Fibroblast of upper back skin (primary cell): Measurements from ENCODE around the gene ABCB11.
A peak's percentile ranks its signal among the peaks of the same experiment; 100 is the strongest.
"Not testable (repeated sequence)": the region's sequence is repeated elsewhere in the genome, so short reads cannot be mapped to it uniquely, and the experiment has no call there.

ENCODE experiments used
- DNase-seq: peaks from one replicate; pipeline ENCODE4 v3.0.0-alpha.2; 2013

The ABCB11 gene

DNA sequence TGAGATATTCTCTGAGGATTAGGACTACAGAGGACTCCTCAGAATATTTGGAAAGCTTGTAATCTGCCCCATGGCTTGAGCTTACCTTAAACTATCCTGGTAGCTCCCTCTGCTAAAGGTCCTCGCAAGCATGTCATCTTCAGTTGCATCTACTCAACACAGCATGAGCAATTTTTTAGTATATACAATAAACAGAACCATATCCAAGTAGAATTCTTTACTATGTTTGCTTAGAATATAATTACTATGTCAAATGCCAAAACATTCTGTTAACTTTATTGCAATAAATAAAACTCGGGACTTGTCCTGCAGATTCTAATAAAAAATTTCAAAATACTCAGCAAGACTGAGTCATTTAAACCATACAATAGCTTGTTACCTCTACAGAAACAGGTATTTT, 62.8 kb downstream of the ABCB11 start:
- DNase-seq, result no peak

DNA sequence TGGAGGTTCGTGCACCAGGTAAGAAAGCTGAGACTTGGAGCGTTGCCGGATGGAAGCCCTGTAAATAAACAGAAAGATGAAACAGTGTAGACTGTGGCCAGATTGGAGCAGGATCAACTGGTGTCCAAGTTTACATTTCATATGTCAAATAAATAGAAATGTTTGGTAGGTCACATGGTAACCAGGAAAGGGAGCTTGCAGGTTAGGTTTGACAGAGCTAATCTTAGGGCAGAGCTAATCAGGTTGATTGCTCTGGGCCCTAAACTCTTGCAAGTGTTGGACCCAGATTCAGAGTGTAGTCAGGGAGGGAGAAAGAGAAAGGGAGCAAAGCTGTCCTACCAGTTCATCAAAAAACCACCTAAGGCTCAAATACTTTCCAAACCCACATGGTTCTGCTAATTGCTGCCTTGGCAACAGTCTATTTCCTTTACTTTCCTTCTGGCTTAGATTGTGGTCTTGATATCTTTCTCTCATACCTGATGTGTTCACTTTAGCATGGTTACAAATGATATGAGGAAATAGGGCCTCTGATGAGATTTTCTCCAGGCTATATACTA, 66.8 kb downstream of the ABCB11 start:
- DNase-seq, result no peak

GRCh38 chr2:168962636-168963035, 68.5 kb downstream of the ABCB11 start:
- no peak for DNase-seq

- DNase-seq, result peak; percentile 68
These were observed 69.5 kb downstream of the ABCB11 start for GRCh38 chr2:168961450-168962229.

- DNase-seq, result no peak
These were observed 74.7 kb downstream of the ABCB11 start for GRCh38 chr2:168956392-168956791.

GRCh38 chr2:168955321-168955720, 75.8 kb downstream of the ABCB11 start:
- no peak for DNase-seq

- DNase-seq, result no peak
These were observed 76.9 kb downstream of the ABCB11 start for GRCh38 chr2:168954256-168954655.

DNA sequence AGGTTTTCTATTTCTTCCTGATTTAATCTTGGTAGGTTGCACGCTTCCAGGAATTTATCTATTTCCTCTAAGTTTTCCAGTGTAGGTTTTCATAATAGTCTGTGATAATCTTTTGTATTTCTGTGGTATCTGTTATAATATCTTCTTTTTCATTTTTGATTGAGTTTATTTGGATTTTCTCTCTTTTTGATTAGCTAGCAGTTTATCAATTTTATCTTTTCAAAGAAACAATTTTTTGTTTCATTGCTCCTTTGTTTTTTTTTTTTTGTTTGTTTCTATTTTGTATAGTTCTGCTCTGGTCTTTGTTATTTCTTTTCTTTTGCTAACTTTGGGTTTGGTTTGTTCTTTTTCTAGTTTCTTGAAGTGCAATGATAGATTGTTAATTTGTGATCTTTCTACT, 78.7 kb downstream of the ABCB11 start:
- DNase-seq, result no peak

GRCh38 chr2:168951871-168952270, 79.3 kb downstream of the ABCB11 start:
- no peak for DNase-seq

DNA sequence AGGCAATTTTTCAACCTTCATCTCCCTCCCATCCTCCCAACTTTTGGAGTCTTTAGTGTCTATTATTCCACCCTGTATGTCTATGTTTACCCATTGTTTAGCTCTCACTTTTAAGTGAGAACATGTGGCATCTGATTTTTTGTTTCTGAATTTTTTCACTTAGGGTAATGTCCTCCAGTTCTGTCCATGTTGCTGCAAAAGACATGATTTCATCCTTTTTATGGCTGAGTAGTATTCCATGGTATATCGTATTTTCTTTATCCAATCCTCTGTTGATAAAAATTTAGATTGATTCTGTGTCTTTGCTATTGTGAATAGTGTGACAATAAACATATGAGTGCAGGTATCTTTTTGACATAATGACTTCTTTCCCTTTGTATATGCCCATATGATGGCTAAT, 81.8 kb downstream of the ABCB11 start:
- DNase-seq, result no peak

DNA sequence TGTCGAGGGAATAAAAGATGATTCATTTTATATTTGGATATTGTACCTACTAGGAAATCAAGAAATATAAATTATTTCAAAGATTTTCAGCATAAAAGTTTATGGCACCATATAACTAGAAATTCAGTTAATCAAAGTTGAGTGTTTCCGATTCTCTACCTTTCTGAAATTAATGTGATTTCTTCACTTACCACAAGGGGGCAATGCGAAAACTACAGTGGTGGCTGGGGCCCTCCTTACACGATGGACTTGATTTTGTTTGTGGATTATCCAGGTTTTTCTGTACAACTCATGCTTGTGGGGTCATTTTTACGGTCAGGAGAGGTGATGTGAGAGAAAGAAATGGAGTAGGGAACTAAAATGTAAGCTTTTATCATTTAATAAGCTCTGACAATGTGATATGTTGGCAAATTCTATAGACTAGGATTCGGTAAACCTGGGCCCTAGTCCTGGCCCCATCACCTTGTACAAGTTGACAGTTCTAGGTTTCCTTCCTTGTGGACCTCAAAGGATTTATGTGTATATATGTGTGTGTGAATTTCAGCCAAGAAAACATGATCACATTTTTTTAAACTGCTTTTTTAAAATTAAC, 82.4 kb downstream of the ABCB11 start:
- DNase-seq, result no peak

- DNase-seq, result no peak
These were observed 85.6 kb downstream of the ABCB11 start for GRCh38 chr2:168945508-168945907.

- DNase-seq, result no peak
These were observed 87.1 kb downstream of the ABCB11 start for GRCh38 chr2:168944065-168944464.

GRCh38 chr2:168941297-168941696, 89.8 kb downstream of the ABCB11 start:
- no peak for DNase-seq

DNA sequence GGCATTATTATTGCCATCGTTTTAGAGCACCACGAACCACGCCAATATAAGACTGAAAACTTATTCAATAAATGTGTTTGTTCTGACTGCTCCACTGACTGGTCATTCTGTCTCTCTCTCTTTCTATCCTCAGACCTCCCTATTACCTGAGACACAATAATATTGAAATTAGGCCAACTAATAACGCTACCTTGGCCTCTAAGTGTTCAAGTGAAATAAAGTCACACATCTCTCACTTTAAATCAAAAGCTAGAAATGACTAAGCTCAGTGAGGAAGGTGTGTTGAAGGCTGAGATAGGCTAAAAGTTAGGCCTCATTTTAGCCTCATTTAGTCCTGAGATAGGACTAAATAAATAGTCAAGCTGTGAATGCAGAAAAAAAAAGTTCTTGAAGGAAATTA, 91.2 kb downstream of the ABCB11 start:
- DNase-seq, result no peak

DNA sequence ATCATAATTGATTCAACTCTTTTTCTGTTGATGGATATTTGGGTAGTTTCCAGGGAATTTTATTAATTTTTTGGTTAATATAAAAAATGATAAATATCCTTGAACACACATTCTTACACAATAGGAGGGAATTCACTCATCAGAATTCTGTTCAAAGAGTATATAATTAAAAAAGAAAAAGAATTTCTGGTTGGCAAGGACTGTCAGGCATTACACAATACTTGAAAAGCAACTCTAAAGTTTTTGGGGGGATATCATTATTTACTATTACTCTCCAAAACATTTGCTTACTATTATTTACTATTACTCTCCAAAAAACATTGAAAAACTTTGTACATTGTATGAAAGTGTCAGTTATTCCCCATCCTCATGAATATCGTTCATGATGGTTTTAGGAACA, 92.1 kb downstream of the ABCB11 start:
- DNase-seq, result no peak

DNA sequence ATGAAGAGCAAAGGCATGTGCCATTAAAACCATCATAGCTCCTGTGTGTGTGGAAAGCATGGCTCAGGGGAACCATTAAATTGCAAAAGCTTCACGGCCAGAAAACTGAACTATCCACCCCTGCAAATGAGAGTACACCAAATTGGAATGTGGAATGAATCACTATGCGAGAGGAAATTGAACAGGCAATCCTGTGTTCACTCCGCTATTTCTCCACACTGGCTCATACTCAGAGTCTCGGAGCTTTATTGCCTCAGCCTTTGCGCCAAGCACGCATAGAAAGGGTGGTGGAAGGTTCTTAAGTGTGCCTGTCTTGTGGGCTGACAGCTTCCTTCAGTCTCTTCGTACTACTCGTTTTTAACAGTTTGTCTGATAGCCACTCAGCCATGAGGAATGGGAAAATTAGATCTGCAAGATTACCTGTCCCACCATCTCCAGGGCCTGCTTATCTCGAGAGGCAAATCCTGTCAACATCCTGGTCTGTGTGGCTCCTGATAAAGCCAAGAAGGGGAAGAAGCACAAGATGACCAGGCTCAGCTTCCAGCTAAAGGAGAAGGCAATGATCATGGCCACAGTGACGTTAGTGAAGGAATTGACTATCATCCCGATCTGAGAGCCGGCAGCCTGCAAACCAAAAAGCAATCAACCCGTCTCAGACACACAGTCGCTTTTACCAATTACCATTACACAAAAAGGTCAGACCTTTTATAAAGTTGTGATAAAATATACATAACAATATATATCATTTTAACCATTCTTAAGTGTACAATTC, 95.1 kb downstream of the ABCB11 start:
- peak; percentile 33 for DNase-seq

- no peak for DNase-seq
These were observed 96.3 kb downstream of the ABCB11 start for GRCh38 chr2:168934826-168935225.

GRCh38 chr2:168932174-168932573, 99.0 kb downstream of the ABCB11 start:
- not testable (repeated sequence) for DNase-seq

DNA sequence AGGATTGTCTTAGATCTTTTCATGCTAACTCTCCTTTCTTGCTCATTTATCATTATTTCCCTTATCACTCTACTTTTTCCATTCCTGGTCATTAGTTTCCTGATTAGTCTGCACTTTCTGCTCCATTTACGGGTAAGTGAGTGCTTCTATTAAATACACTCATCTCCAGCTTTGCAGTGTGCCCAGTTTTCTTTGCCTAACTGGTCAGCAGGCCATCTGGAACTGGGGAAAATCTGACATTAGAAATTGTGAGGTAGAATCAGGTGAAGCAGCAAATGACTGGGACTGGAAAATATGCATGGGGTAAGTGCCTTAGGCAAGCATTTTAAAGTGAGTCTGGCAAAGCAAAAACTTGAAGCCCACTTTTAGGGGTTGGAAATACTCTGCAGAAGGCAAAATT, 100.9 kb downstream of the ABCB11 start:
- no peak for DNase-seq

GRCh38 chr2:168929031-168929430, 102.1 kb downstream of the ABCB11 start:
- peak; percentile 21 for DNase-seq

- DNase-seq, result no peak
These were observed 102.9 kb downstream of the ABCB11 start for GRCh38 chr2:168928113-168928831.
